NCI-H1930 (cell line): ENCODE results near the gene ARID1B.

Source experiments
- DNase-seq, 2 experiments: peaks; one replicate each; lab custom pipeline; 2025; lab: John Stamatoyannopoulos, UW

Gene ARID1B

DNA sequence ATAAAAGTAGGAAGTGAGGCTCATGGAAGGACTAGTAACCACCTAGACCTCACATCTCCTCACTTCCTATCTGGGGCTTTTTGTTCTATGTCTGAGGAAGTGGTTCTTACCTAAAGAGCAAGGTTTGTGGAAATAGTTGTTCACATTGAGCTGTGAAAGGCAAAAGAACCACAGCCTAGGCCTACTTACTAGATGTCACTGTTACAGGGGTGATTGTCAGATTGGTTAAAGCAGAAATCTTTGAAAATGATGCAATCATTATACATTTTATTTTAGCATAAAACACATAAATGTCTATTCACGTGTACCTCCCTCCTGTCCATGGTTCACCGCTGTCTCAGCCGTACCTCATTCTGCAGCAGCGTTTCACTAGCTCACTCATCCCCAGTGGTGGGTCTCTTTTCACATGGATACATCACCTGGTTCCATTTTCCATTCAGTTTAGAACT is 277.4 kb downstream of the ARID1B start:
- DNase-seq = no peak

GRCh38 chr6:157055863-157056262 is 278.7 kb downstream of the ARID1B start:
- DNase-seq = no peak

GRCh38 chr6:157056275-157056674 is 279.1 kb downstream of the ARID1B start:
- no peak for DNase-seq

DNA sequence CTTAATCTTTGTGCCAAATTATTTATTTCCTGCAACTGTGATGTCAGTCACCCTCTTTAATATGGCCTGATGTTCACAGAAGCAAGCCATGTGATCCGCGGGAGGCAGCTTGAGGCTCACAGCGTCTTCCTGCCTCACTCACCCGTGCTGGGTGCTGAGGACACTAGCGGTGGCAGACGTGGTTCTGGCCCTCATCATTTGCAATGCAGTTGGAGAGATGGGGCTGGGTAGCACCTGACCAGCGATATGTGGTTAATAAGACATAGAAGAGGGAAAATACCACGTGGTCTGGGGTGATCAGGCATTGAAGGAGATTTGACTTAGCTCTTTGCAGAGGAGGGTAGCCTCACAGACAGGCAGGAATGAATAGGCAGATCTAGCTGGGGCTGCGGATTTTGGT is 281.4 kb downstream of the ARID1B start:
- no peak for DNase-seq

DNA sequence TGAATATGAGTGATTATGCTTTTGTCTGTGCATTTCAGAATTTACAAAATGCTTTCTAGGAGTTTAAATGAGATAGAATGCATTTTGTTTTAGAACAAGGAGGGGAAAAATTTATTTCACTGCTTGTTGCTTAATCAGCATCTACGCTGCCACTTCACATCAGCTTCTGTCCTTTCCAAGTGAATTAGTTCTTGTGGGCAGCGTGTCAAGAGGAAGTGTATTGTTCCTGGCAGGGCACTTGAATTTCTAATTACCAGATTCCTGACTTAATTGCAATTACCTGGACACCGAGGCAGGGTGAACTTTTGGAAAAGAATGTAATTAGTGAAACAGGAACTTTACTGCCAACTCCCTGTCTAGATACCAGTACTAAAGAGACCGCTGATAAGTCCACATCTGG is 282.6 kb downstream of the ARID1B start:
- DNase-seq = no peak

GRCh38 chr6:157060440-157060952 is 283.3 kb downstream of the ARID1B start:
- DNase-seq = no peak

DNA sequence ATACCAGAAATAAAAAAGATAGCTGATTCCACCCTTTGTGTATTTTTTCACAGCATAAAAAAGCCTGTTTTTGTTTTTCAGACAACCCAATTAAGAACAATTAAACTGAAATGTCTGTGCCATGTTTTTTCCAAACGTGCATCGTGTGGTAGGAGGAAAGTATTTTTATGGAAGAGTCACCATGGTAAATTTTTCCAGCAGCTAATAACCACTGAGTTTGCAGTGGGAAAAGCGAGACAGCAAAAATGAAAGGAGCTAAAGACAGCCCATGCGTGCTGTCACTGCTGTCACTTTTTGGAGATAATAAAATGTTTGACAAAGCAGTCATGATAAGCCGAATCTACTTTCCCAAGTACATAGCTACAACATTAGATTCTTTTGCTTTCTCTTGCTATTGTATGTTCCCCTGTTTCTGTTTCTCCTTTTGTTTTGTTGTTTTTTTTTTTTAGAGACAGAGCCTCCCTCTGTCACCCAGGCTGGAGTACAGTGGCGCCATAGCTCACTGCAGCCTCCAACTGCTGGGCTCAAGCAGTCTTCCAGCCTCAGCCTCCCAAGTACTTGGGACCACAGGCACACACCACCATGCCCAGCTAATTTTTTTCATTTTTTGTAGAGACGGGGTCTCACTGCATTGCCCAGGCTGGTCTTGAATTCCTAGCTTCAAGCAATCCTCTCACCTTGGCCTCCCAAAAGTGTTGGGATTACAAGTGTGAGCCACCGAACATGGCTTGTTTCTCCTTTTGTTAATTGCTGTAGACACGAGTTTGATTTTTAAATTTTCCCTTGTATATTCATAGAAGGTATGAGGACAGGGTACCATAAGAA is 284.8 kb downstream of the ARID1B start:
- DNase-seq = no peak

GRCh38 chr6:157063176-157063905 is 286.2 kb downstream of the ARID1B start:
- no peak for DNase-seq

- DNase-seq = no peak
Observed at GRCh38 chr6:157063923-157064322, 286.7 kb downstream of the ARID1B start.

GRCh38 chr6:157064502-157064901 is 287.3 kb downstream of the ARID1B start:
- DNase-seq = no peak

- no peak for DNase-seq
Observed at GRCh38 chr6:157065366-157065765, 288.2 kb downstream of the ARID1B start.

DNA sequence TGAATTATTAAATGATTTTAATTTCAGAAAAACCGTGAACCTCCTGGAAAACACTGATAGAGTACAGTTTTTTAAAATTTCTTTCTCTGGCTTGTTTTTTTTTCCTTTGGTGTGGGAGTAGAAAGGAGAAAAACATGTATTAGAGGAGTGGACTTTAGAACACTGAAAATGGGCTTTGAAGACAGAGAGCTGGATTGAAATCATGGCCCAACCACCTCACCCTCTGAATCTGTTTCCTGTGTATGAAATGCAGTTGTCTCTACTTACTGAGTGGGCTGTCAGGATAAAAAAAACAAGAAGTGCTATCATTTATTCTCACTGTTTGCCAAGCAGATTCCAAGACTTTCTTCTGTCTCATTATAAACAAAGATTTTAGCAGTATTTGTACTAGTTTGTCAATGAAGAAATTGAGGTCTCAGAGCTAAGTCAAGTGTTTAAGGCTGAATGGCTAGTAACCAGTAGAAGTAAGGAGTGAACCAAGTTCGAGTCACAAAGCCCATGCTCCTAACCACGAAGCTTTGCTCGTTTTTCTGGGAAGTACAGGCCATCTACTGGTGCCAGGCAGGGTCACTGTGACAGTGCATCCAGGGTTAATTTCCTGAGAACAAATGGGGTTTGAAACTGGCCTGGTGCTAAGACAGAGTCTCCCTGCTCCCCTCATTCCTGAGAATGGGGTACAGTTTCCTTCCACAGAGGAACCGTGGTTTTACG is 289.8 kb downstream of the ARID1B start:
- DNase-seq = no peak

DNA sequence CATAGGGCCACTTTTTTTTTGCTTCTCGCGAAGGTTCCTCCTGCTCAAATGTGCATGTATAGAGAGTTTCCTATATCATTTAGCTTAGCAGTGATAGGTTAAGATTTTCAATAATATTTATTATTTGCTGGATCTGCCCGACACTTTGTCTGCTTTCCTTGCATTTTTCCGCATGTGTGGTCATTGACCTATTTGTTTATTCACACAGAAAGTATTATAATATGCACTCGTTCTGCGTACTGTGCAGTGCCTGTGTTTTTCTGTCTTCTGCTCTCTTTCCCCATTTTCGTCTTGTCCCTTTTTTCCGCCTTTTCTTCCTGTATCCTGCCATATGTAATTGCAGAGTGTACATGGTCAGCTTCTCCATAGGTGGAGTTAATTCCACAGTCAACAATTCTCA is 290.3 kb downstream of the ARID1B start:
- DNase-seq = no peak

- no peak for DNase-seq
Observed at GRCh38 chr6:157068691-157069324, 291.6 kb downstream of the ARID1B start.

DNA sequence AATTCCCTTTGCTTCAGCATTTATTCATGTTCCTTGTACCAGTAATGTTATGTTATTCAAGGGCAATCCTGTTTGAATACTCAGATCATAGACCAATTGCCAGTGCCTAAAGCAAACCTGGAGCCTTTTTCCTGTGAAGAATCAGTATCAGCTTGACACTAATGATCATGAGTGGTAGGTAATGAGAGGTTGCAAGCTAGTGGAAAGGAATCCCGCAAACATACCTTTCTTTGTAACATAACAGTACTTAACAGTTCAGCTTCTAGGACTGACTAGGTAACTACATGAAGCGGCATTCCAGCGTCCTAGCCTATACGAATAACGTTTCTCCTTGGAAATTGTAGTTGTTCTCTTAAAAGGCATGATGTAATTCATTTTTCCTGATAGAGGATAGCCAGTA is 292.4 kb downstream of the ARID1B start:
- no peak for DNase-seq

DNA sequence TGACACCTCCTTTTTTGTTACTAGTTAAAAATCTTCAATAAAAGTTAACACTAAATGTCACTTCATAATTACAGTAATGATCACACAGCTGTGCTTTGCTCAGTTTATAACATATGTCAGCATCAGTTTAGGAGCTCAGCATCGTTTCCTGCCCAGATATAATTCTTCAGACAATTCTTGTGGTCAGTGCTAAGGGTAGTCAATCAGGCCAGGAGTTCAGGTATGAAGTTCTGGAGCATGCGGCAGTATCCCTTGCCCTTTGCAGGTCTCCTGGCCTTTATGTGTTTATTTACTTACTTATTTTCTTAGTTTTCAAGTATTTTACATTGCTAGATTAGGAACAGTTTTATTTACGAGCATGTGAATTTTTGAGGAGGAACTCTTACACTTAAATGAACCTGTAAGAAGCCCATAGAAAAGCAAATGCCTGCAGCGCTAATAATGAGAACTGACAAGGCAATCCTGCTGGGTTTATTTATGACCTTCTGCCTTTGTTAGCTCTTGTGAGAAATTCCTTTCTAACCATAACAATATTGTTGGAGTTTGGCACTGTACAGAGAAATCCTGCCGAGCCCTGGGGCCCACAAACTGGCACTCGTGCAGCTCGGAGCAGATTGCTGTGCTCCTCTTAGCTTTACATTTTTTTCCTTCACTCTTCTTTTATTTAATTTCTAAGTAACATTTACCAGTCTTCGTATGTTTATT is 293.4 kb downstream of the ARID1B start:
- DNase-seq = no peak

DNA sequence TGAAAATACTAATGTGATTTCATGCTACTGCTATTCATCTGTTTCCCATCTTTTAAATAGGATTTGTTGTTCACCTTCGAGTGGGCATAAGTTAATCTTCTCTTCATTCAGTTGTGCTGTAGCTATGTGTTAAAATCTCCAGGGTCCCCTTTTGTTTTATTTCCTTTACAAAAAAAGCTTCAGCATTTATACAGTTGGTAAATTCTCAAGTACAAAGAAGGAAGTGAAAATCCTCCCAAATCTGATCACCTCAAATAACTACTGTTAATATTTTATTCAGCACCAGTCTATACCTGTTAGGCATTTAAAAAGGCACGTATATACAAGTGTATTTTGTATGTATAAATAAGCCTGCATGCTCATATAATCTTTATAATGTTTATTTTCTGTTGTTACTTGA is 294.9 kb downstream of the ARID1B start:
- DNase-seq = no peak

DNA sequence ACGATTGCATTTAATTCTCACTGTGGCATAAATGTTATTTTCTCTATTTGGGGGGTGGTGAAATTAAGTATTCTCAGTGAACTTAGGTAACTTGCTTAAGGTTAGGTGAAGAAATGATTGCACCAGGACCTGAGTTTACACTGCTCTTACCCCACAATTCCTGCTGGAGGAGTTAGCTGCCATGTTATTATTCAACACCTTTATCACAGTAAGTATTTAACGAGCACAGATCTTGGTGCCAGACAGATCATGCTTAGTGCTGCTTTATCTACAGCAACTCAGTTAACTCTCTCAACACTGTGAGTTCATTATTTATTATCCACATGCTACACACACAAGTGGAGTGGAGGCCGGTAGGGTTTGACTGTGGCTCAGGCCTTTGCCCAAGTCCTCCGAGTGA is 296.4 kb downstream of the ARID1B start:
- DNase-seq = no peak

DNA sequence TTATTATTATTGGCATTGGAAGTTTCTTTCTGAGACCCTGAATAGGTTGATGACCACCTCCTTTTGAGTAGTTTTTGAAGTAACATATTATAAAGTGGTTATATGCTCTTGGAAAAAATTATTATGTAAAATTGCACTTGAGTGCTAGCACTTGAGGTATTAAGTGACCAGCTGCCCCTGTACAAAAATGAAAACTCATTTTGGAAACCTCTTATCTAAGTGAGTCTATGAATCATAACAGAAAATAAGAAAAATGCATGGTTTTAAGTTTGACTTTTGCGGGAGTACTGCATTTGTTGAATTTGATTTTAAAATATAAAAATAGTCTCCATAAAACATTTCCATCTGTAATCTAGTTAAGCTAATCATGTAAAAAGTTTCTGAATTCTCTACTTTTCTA is 297.8 kb downstream of the ARID1B start:
- DNase-seq = no peak

DNA sequence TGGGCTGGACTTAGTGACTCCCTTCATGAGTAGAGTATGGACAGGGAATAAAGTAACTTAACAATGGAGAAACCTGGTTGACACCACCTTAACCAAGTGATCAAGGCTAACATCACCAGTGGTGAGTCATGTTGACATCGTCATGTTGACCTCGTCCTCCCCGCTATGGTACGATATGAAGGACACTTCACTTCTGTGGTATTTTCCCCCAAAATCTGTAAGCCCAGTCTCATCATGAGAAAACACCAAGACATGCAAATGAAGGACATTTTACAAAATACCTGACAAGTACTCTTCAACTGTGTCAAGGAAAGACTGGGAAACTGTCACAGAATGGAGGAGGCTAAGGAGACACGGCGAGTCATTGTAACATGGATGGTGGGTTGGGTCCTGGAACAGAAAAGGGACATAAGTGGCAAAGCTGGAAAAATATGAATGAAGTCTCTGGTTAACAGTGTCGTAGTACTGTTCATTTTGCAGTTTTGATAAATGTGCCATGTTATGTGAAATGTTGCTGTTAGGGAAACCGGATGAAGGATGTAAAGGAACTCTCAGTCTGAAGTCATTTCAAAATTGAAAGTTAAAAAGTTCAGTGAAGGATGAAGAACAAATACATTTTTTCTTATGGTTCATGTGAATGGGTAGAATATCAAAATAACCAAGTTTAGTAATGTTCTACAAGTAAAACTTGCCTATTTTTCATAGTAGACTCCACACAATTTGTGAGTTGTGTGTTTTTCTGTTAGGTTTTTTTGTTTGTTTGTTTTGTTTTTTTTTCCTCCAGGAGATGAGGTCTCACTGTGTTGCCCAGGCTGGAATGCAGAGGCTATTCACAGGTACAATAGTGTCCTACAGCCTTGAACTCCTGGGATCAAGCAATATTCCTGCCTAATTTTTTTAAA is 298.6 kb downstream of the ARID1B start:
- DNase-seq = no peak
